Activated naive CD4-positive, alpha-beta T cell (primary cell): ENCODE measurements around the gene PHLDB1.

ENCODE experiments used
- DNase-seq, 4 experiments: peaks; one replicate each; lab custom pipeline; 2025; lab: John Stamatoyannopoulos, UW

The PHLDB1 gene

GRCh38 chr11:118639899-118640298 lies 32.5 kb downstream of the PHLDB1 start:
- no peak for DNase-seq

- no peak for DNase-seq
These were observed 33.1 kb downstream of the PHLDB1 start for GRCh38 chr11:118640332-118641154.

- DNase-seq = no peak
These were observed 34.1 kb downstream of the PHLDB1 start for GRCh38 chr11:118641397-118642019.

GRCh38 chr11:118643142-118643994 lies 36.0 kb downstream of the PHLDB1 start:
- DNase-seq = no peak

GRCh38 chr11:118643995-118644345 lies 36.6 kb downstream of the PHLDB1 start:
- no peak for DNase-seq

- no peak for DNase-seq
These were observed 37.1 kb downstream of the PHLDB1 start for GRCh38 chr11:118644496-118644895.

GRCh38 chr11:118645066-118645715 lies 37.8 kb downstream of the PHLDB1 start:
- DNase-seq = no peak

GRCh38 chr11:118646393-118646792 lies 39.0 kb downstream of the PHLDB1 start:
- DNase-seq = no peak

- no peak for DNase-seq
These were observed 40.9 kb downstream of the PHLDB1 start for GRCh38 chr11:118648291-118648690.

- DNase-seq = no peak
These were observed 42.5 kb downstream of the PHLDB1 start for GRCh38 chr11:118649941-118650340.

GRCh38 chr11:118650366-118650765 lies 43.0 kb downstream of the PHLDB1 start:
- no peak for DNase-seq

- DNase-seq = no peak
These were observed 44.4 kb downstream of the PHLDB1 start for GRCh38 chr11:118651820-118652219.

- no peak for DNase-seq
These were observed 45.3 kb downstream of the PHLDB1 start for GRCh38 chr11:118652681-118653181.

GRCh38 chr11:118653684-118654390 lies 46.4 kb downstream of the PHLDB1 start:
- DNase-seq = no peak

GRCh38 chr11:118655486-118656190 lies 48.2 kb downstream of the PHLDB1 start:
- DNase-seq = no peak

GRCh38 chr11:118656563-118657165 lies 49.2 kb downstream of the PHLDB1 start:
- no peak for DNase-seq

GRCh38 chr11:118657238-118657637 lies 49.8 kb downstream of the PHLDB1 start:
- no peak for DNase-seq

GRCh38 chr11:118657709-118658428 lies 50.5 kb downstream of the PHLDB1 start:
- no peak for DNase-seq
